Dermis microvascular lymphatic vessel endothelial cell (primary cell): ENCODE measurements around the gene RCL1. TPM values are rescaled to one million over a fixed set of nuclear protein-coding genes. Genes with fewer than 3 reads are reported as not detected.
"Not testable (repeated sequence)": the region's sequence is repeated elsewhere in the genome, so short reads cannot be mapped to it uniquely, and the experiment has no call there.

Experiments
- DNase-seq, 2 donors: peaks; one replicate each; pipeline versions ENCODE4 v3.0.0 to v3.0.0-alpha.2; 2010; ENCODE audit warnings: low read depth in 2 of 2
- total RNA-seq: library from RNA; depleted of rRNA; stranded (reverse); fragments of >200 nt; gene quantifications from 2 replicates; pipeline ENCODE4 v1.2.1, GENCODE V29; 2014

RCL1 gene
- total RNA-seq, 1 donor from 2014 or later: 9.1 TPM

GRCh38 chr9:4879115-4879558 is 86.4 kb downstream of the RCL1 start:
- no peak for DNase-seq

GRCh38 chr9:4883326-4883873 is 90.7 kb downstream of the RCL1 start:
- DNase-seq: no peak

GRCh38 chr9:4886698-4887097 is 94.0 kb downstream of the RCL1 start:
- no peak for DNase-seq

- no peak for DNase-seq
Observed at GRCh38 chr9:4887556-4887955, 94.8 kb downstream of the RCL1 start.

GRCh38 chr9:4890242-4890641 is 97.5 kb downstream of the RCL1 start:
- DNase-seq: no peak

GRCh38 chr9:4890929-4891328 is 98.2 kb downstream of the RCL1 start:
- DNase-seq: no peak

- DNase-seq: no peak
Observed at GRCh38 chr9:4891674-4892073, 98.9 kb downstream of the RCL1 start.

GRCh38 chr9:4892501-4893194 is 99.9 kb downstream of the RCL1 start:
- DNase-seq: no peak

- no peak for DNase-seq
Observed at GRCh38 chr9:4894076-4894475, 101.3 kb downstream of the RCL1 start.

- DNase-seq: not testable (repeated sequence)
Observed at GRCh38 chr9:4899853-4900252, 107.1 kb downstream of the RCL1 start.

- peak in 1 of 2 donors; percentile 48 for DNase-seq
Observed at GRCh38 chr9:4901401-4902134, 108.8 kb downstream of the RCL1 start.

GRCh38 chr9:4902135-4902475 is 109.4 kb downstream of the RCL1 start:
- DNase-seq: no peak

GRCh38 chr9:4904322-4905134 is 111.8 kb downstream of the RCL1 start:
- DNase-seq: peak; percentile 5 to 7

GRCh38 chr9:4905135-4905490 is 112.4 kb downstream of the RCL1 start:
- no peak for DNase-seq

Other genes starting within 250 kb of the RCL1 start
- 3.7 and 6.3 TPM in 2 replicates for gene PLPP6, start 130.7 kb upstream of the RCL1 start, total RNA-seq
- 3.3 and 3.8 TPM in 2 replicates for gene SPATA6L, start 126.5 kb upstream of the RCL1 start, total RNA-seq
- gene CDC37L1, start 113.4 kb upstream of the RCL1 start, total RNA-seq: 5.1 and 7.7 TPM in 2 replicates
- 48.8 and 61.2 TPM in 2 replicates for gene AK3, start 51.7 kb upstream of the RCL1 start, total RNA-seq
- 3.9 and 5.6 TPM in 2 replicates for gene JAK2, start 192.3 kb downstream of the RCL1 start, total RNA-seq